Upper lobe of left lung (tissue), 6 donors: ENCODE results near the gene IKZF4. TPM values are rescaled to one million over a fixed set of nuclear protein-coding genes. Genes with fewer than 3 reads are reported as not detected.

Experiments used
- ATAC-seq, 2 donors: fragments of 200-7000 bp; cut with Tn5 transposase; one replicate each; pipeline ENCODE4 v1.9.1; 2022; ENCODE audit warnings: mild to moderate bottlenecking in 2 of 2, moderate library complexity in 2 of 2; ENCODE audit not compliant: low FRiP score in 2 of 2
- DNase-seq, 2 donors: peaks; one replicate each; pipeline ENCODE4 v3.0.0-alpha.2; 2019 to 2020
- H3K27ac ChIP-seq, 4 donors: fragments of 200-600 bp; sonication (generic); one replicate each; pipeline ENCODE4 v1.5.1; 2016 to 2019
- H3K27me3 ChIP-seq, 4 donors: fragments of 200-600 bp; sonication (generic); one replicate each; pipeline ENCODE4 v1.5.1; 2017 to 2019
- H3K36me3 ChIP-seq, 4 donors: fragments of 200-600 bp; sonication (generic); one replicate each; pipeline ENCODE4 v1.5.1; 2016 to 2019
- H3K4me1 ChIP-seq, 4 donors: fragments of 200-600 bp; sonication (generic); one replicate each; pipeline ENCODE4 v1.5.1; 2018 to 2019
- H3K4me3 ChIP-seq, 4 donors: fragments of 200-600 bp; sonication (generic); one replicate each; pipeline ENCODE4 v1.5.1; 2017 to 2019; ENCODE audit warnings: mild to moderate bottlenecking in 2 of 4, moderate library complexity in 1 of 4
- H3K9me3 ChIP-seq, 4 donors: fragments of 200-600 bp; sonication (generic); one replicate each; pipeline ENCODE4 v1.5.1; 2018 to 2019
- CTCF ChIP-seq, 6 experiments: fragments of 450-650 bp in 4 of 6; fragments of 200-600 bp in 2 of 6; sonication (generic) in 2 of 6; IDR thresholded peaks; one replicate each; pipeline ENCODE4 v1.5.1; 2016 to 2019; ENCODE audit warnings: antibody characterized with exemption in 6 of 6
- EP300 ChIP-seq, 4 donors: sonication (generic); formaldehyde crosslinking; IDR thresholded peaks; one replicate each; pipeline ENCODE4 v1.5.1; 2017; ENCODE audit warnings: antibody characterized with exemption in 4 of 4, control low read depth in 2 of 4
- POLR2A ChIP-seq, 4 donors: fragments of 450-650 bp; IDR thresholded peaks; one replicate each; pipeline ENCODE4 v1.5.1; 2016 to 2017; ENCODE audit warnings: antibody characterized with exemption in 4 of 4, mild to moderate bottlenecking in 2 of 4
- POLR2AphosphoS5 ChIP-seq, 2 donors: sonication (generic); formaldehyde crosslinking; IDR thresholded peaks; one replicate each; pipeline ENCODE4 v1.5.1; 2017; ENCODE audit warnings: antibody characterized with exemption in 2 of 2
- WGBS, 2 donors: methylation state at CpG; one replicate each; pipeline ENCODE4 v1.1.5; 2017 to 2018; 5-methylcytosine and 5-hydroxymethylcytosine counted together
- total RNA-seq, 6 donors: library from RNA; depleted of rRNA in 4 of 6; stranded (reverse); fragments of >200 nt in 4 of 6; gene quantifications; one replicate each; pipeline versions ENCODE4 v1.1.0 to v1.2.1, GENCODE V29; 2016 to 2021
- donor health status: DM: no; HTN: no; CAD: no; lungs with moderate emphysema.
- donor health status: DM: no; HTN: yes; CAD: no; lungs with severe emphysema.

Gene IKZF4
- total RNA-seq, 6 donors from 2014 or later: 5.6 to 23.0 (median 9.3) TPM

DNA sequence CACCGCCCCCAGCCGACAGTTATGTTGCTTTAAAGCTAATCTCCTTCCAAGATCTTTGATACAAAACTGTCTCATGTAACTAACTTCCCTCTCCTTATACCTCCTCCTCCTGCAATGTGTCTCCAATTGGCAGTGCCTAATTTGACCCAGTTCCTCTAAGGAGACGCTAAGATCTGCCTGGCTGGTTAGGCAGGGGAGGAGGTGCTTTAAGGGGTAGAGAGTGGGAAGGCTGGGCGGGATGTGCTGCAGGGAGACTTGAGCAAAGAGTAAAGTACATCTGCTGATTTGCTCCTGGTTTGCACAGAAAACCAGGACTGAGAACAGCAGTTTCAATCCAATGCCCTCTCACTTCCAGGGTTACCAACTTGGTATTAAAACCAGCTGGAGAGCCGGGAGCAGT is 7.4 kb upstream of the IKZF4 start:
- TF ChIP-seq POLR2AphosphoS5 (IDR thresholded peaks at IDR 0.05) (no peak), CTCF (IDR thresholded peaks at IDR 0.05) (no peak), POLR2A (IDR thresholded peaks at IDR 0.05) (no peak), EP300 (IDR thresholded peaks at IDR 0.05) (no peak)
- Histone ChIP-seq H3K9me3 (no peaks in the 10 kb centered on the region), H3K4me3 (no peak overlapping the region), H3K4me1 (peaks cover 0 to 16% (median 8%) of the 10 kb centered on the region in 4 donors), H3K36me3 (peaks cover 0 to 3% (median 0%) of the 10 kb centered on the region in 4 donors), H3K27me3 (no peaks in the 10 kb centered on the region), H3K27ac (peak overlapping the region in 2 of 4 donors; percentile 42 to 44)
- WGBS, 2 donors: 69 to 91% methylated on average over 5 of the region's 5 CpGs
- no peak for DNase-seq
- ATAC-seq: no peak

DNA sequence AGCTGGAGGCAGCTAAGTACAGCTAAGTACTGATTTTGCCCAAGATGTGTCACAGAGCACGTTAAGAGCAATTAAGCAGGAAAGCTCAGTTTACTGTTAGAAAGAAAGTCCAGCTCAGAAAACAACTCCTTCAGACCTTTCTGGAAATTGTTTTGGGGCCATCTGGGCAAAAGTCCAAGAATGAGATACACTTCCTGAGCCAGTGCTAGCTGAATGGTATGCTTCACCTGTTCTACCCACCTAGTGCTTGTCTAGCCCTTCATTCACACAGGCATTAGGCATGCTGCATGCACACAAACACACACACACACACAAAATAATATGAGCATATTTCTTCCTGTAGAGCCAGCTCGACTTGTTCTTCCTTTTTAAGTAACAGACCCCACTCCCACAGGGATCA is 6.6 kb upstream of the IKZF4 start:
- no peak for TF ChIP-seq EP300 (IDR thresholded peaks at IDR 0.05)
- TF ChIP-seq POLR2A (IDR thresholded peaks at IDR 0.05): no peak
- peak in 1 of 2 donors; percentile 76 for ATAC-seq
- H3K27ac ChIP-seq: peak overlapping the region; percentile 12 to 44 (median 38)
- peaks cover 0 to 16% (median 7%) of the 10 kb centered on the region in 4 donors for H3K4me1 ChIP-seq
- WGBS, 2 donors: 26 to 28% methylated on average over 2 of the region's 2 CpGs
- peaks cover 0 to 3% (median 0%) of the 10 kb centered on the region in 4 donors for H3K36me3 ChIP-seq
- H3K27me3 ChIP-seq: no peaks in the 10 kb centered on the region
- no peaks in the 10 kb centered on the region for H3K9me3 ChIP-seq
- DNase-seq: peak in 1 of 2 donors; percentile 50
- H3K4me3 ChIP-seq: no peak overlapping the region

- Histone ChIP-seq H3K36me3 (peaks cover 0 to 3% (median 0%) of the 10 kb centered on the region in 4 donors), H3K4me1 (peaks cover 10 to 32% (median 28%) of the 10 kb centered on the region in 4 donors), H3K9me3 (no peaks in the 10 kb centered on the region), H3K4me3 (no peak overlapping the region), H3K27me3 (no peaks in the 10 kb centered on the region), H3K27ac (no peak overlapping the region)
- TF ChIP-seq POLR2A (IDR thresholded peaks at IDR 0.05) (no peak), EP300 (IDR thresholded peaks at IDR 0.05) (no peak)
- ATAC-seq: no peak
- no peak for DNase-seq
- WGBS, 2 donors: 83 to 96% methylated on average over 4 of the region's 4 CpGs
Measured at GRCh38 chr12:56017181-56017580, 3.7 kb upstream of the IKZF4 start.

DNA sequence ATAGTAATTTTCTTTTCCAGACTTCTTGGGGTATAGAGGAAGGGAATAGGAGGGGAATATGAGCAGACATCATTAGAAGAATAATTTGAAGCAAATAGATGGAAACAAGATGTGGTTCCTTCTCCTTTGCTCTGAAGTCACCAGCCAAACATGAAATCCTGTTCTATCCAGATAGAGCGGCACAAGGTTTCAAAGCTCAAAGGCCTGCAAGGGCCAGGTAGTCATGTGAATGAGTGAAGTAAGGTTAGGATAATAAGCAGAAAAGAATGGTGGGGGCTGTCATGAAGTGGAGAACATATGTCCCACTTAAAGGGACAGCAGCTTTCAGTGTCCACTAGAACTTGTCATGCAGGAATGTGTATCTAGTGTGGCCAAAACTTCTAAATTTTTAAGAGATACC is 2.5 kb upstream of the IKZF4 start:
- TF ChIP-seq POLR2A (IDR thresholded peaks at IDR 0.05): no peak
- TF ChIP-seq CTCF (IDR thresholded peaks at IDR 0.05): no peak
- no peak for TF ChIP-seq POLR2AphosphoS5 (IDR thresholded peaks at IDR 0.05)
- no peak for TF ChIP-seq EP300 (IDR thresholded peaks at IDR 0.05)
- Histone ChIP-seq H3K27me3 (no peaks in the 10 kb centered on the region), H3K4me3 (no peak overlapping the region), H3K4me1 (peaks cover 11 to 30% (median 29%) of the 10 kb centered on the region in 4 donors), H3K9me3 (no peaks in the 10 kb centered on the region), H3K36me3 (peaks cover 0 to 3% (median 0%) of the 10 kb centered on the region in 4 donors), H3K27ac (no peak overlapping the region)
- ATAC-seq: no peak
- DNase-seq: no peak
- WGBS, 2 donors: 92 to 100% methylated on average over 1 of the region's 1 CpG

GRCh38 chr12:56021889-56022497 is 1.1 kb downstream of the IKZF4 start:
- Histone ChIP-seq H3K9me3 (no peaks in the 10 kb centered on the region), H3K4me1 (peaks cover 11 to 23% (median 19%) of the 10 kb centered on the region in 4 donors), H3K4me3 (peak overlapping the region in 2 of 4 donors; percentile 37 to 40), H3K36me3 (peaks cover 0 to 10% (median 2%) of the 10 kb centered on the region in 4 donors), H3K27me3 (no peaks in the 10 kb centered on the region), H3K27ac (peak overlapping the region; percentile 23 to 81 (median 62))
- DNase-seq: no peak
- no peak for TF ChIP-seq POLR2AphosphoS5 (IDR thresholded peaks at IDR 0.05)
- TF ChIP-seq POLR2A (IDR thresholded peaks at IDR 0.05): no peak
- TF ChIP-seq EP300 (IDR thresholded peaks at IDR 0.05): no peak
- TF ChIP-seq CTCF (IDR thresholded peaks at IDR 0.05): no peak
- 22 to 45% methylated on average over 2 of the region's 2 CpGs for WGBS, 2 donors
- ATAC-seq: no peak
